H1 (cell line): ENCODE measurements around the gene FRY. TPM values are rescaled to one million over a fixed set of nuclear protein-coding genes. Genes with fewer than 3 reads are reported as not detected.

ENCODE experiments used
- CTCF ChIA-PET: fragments of 300-600 bp; sonication (Branson Sonifier 250); formaldehyde crosslinking; loops from one replicate; lab custom pipeline; 2021; ENCODE audit not compliant: partially characterized antibody; lab: Charles Lee
- POLR2A ChIA-PET: fragments of 300-600 bp; sonication (Branson Sonifier 250); formaldehyde crosslinking; loops from one replicate; lab custom pipeline; 2021; ENCODE audit warnings: inconsistent platforms; ENCODE audit not compliant: partially characterized antibody; lab: Charles Lee
- DNase-seq, 2 experiments: peaks; one replicate each; pipeline versions ENCODE4 v3.0.0 to v3.0.0-alpha.2; 2010 to 2022; ENCODE audit warnings: low spot score in 2 of 2, low read depth in 1 of 2, mixed read lengths in 1 of 2
- FAIRE-seq: peaks from 2 replicates; lab custom pipeline; 2011; peaks lifted over from hg19 to GRCh38; lab: Jason Lieb, UNC
- H2AFZ ChIP-seq: 2 replicates; pipeline ENCODE4 v1.8.1; 2012; ENCODE audit warnings: low read length, inconsistent platforms
- H2AK5ac ChIP-seq: 2 replicates; pipeline ENCODE4 v1.6.1; 2013; ENCODE audit warnings: low read depth, low read length
- H2BK120ac ChIP-seq: replicated peaks from 2 replicates; pipeline ENCODE3; 2013; ENCODE audit warnings: low read depth, low read length, inconsistent platforms
- H2BK12ac ChIP-seq: 2 replicates; pipeline ENCODE4 v1.6.1; 2013; ENCODE audit warnings: low read depth, low read length
- H2BK15ac ChIP-seq: 2 replicates; pipeline ENCODE4 v1.6.1; 2013; ENCODE audit warnings: low read length
- H2BK20ac ChIP-seq: 2 replicates; pipeline ENCODE4 v1.6.1; 2013; ENCODE audit warnings: low read length
- H2BK5ac ChIP-seq: 2 replicates; pipeline ENCODE4 v1.6.1; 2013; ENCODE audit warnings: low read depth, low read length
- H3K14ac ChIP-seq: 2 replicates; pipeline ENCODE4 v1.6.1; 2013; ENCODE audit warnings: inconsistent platforms; ENCODE audit not compliant: insufficient read length
- H3K18ac ChIP-seq: 2 replicates; pipeline ENCODE4 v1.6.1; 2013; ENCODE audit warnings: low read length; ENCODE audit errors: extremely low read depth
- H3K23ac ChIP-seq: 2 replicates; pipeline ENCODE4 v1.6.1; 2013; ENCODE audit warnings: inconsistent platforms; ENCODE audit not compliant: insufficient read length
- H3K23me2 ChIP-seq: 2 replicates; pipeline ENCODE4 v1.6.1; 2013; ENCODE audit warnings: low read depth, low read length
- H3K27ac ChIP-seq: 2 replicates; pipeline ENCODE4 v1.6.1; 2011; ENCODE audit warnings: low read depth, low read length, inconsistent platforms
- H3K27me3 ChIP-seq, 4 experiments: replicated peaks in 1 of 4; 1 replicate in 1 of 4; 2 replicates in 3 of 4; pipeline versions ENCODE4 v1.6.1 to v1.8.1; 2011 to 2013; ENCODE audit warnings: low read length in 3 of 4, mild to moderate bottlenecking in 3 of 4, inconsistent platforms in 2 of 4, mixed read lengths in 2 of 4, moderate library complexity in 1 of 4; ENCODE audit not compliant: control insufficient read depth in 3 of 4, insufficient read depth in 3 of 4; ENCODE audit errors: extremely low read depth in 1 of 4
- H3K36me3 ChIP-seq, 4 experiments: 2 replicates each; pipeline versions ENCODE4 v1.6.1 to v1.8.1; 2011 to 2013; ENCODE audit warnings: mild to moderate bottlenecking in 4 of 4, low read length in 3 of 4, moderate library complexity in 2 of 4, control low read depth in 1 of 4, inconsistent platforms in 1 of 4; ENCODE audit not compliant: insufficient read depth in 4 of 4, control insufficient read depth in 2 of 4
- H3K4ac ChIP-seq: replicated peaks from 2 replicates; pipeline ENCODE3; 2013; ENCODE audit warnings: low read length, low read depth, mixed read lengths, inconsistent platforms; ENCODE audit not compliant: insufficient read length
- H3K4me1 ChIP-seq, 4 experiments: replicated peaks in 1 of 4; 1 replicate in 1 of 4; 2 replicates in 3 of 4; pipeline versions ENCODE4 v1.6.1 to v1.8.1; 2011 to 2013; ENCODE audit warnings: low read length in 3 of 4, inconsistent platforms in 2 of 4, mixed read lengths in 1 of 4; ENCODE audit not compliant: insufficient read depth in 4 of 4, control insufficient read depth in 3 of 4
- H3K4me2 ChIP-seq, 2 experiments: 2 replicates each; pipeline versions ENCODE4 v1.6.1 to v1.8.1; 2011 to 2013; ENCODE audit warnings: low read depth in 2 of 2, low read length in 2 of 2, control low read depth in 1 of 2, inconsistent platforms in 1 of 2, mild to moderate bottlenecking in 1 of 2; ENCODE audit not compliant: insufficient read depth in 1 of 2
- H3K4me3 ChIP-seq, 4 experiments: fragments of 200-600, 300-600 bp in 1 of 4; sonication (generic), shearing (Covaris generic), sonication (Bioruptor Twin) in 1 of 4; 2 replicates each; pipeline versions ENCODE4 v1.5.1 to v1.8.1; 2011 to 2016; ENCODE audit warnings: low read length in 4 of 4, low read depth in 3 of 4, control low read depth in 2 of 4, inconsistent platforms in 2 of 4, mild to moderate bottlenecking in 2 of 4, mixed read lengths in 1 of 4, moderate library complexity in 1 of 4; ENCODE audit not compliant: insufficient read depth in 2 of 4; ENCODE audit errors: extremely low read depth in 1 of 4
- H3K56ac ChIP-seq: replicated peaks from 2 replicates; pipeline ENCODE3; 2013; ENCODE audit warnings: low read depth, mild to moderate bottlenecking, mixed read lengths, low read length, inconsistent platforms; ENCODE audit not compliant: insufficient read length
- H3K79me1 ChIP-seq: 2 replicates; pipeline ENCODE4 v1.6.1; 2013; ENCODE audit warnings: low read depth, low read length, control low read depth
- H3K79me2 ChIP-seq, 2 experiments: 2 replicates each; pipeline versions ENCODE4 v1.6.1 to v1.8.1; 2012 to 2013; ENCODE audit warnings: low read length in 2 of 2, mild to moderate bottlenecking in 2 of 2, inconsistent platforms in 1 of 2; ENCODE audit not compliant: insufficient read depth in 2 of 2, control insufficient read depth in 1 of 2
- H3K9ac ChIP-seq, 4 experiments: replicated peaks in 1 of 4; 1 replicate in 1 of 4; 2 replicates in 3 of 4; pipeline versions ENCODE4 v1.6.1 to v1.8.1; 2011 to 2013; ENCODE audit warnings: low read depth in 3 of 4, low read length in 3 of 4, control low read depth in 2 of 4, mild to moderate bottlenecking in 2 of 4, moderate library complexity in 2 of 4, inconsistent platforms in 1 of 4; ENCODE audit errors: extremely low read depth in 1 of 4
- H3K9me3 ChIP-seq, 2 experiments: 2 replicates each; pipeline versions ENCODE4 v1.6.1 to v1.8.1; 2012 to 2013; ENCODE audit warnings: mild to moderate bottlenecking in 2 of 2, moderate library complexity in 2 of 2, control low read depth in 1 of 2, inconsistent platforms in 1 of 2, low read depth in 1 of 2, low read length in 1 of 2, mixed read lengths in 1 of 2; ENCODE audit not compliant: insufficient read depth in 2 of 2
- H4K20me1 ChIP-seq, 2 experiments: replicated peaks in 1 of 2; 2 replicates each; pipeline versions ENCODE3 to v1.8.1; 2011 to 2013; ENCODE audit warnings: inconsistent platforms in 2 of 2, low read length in 2 of 2, mild to moderate bottlenecking in 1 of 2; ENCODE audit not compliant: insufficient read depth in 2 of 2, control insufficient read depth in 1 of 2
- H4K5ac ChIP-seq: 2 replicates; pipeline ENCODE4 v1.6.1; 2013; ENCODE audit warnings: low read length, low read depth, mixed read lengths, inconsistent platforms; ENCODE audit not compliant: insufficient read length
- H4K8ac ChIP-seq: 2 replicates; pipeline ENCODE4 v1.8.0; 2013; ENCODE audit warnings: mild to moderate bottlenecking, moderate library complexity, low read length, inconsistent platforms; ENCODE audit not compliant: insufficient read depth; ENCODE audit errors: extremely low read depth
- H4K91ac ChIP-seq: replicated peaks from 2 replicates; pipeline ENCODE3; 2013; ENCODE audit warnings: low read length, mixed read lengths, inconsistent platforms; ENCODE audit not compliant: insufficient read length
- BCL11A ChIP-seq, 2 experiments: IDR thresholded peaks; one replicate each; pipeline ENCODE4 v1.6.1; 2011; ENCODE audit warnings: low read depth in 2 of 2, low read length in 2 of 2, mild to moderate bottlenecking in 2 of 2
- CBX5 ChIP-seq: fragments of 300-800, 300-1000 bp; sonication (generic); IDR thresholded peaks from 2 replicates; pipeline ENCODE4 v1.7.1; 2016; ENCODE audit warnings: antibody characterized with exemption, low read length, low read depth
- JUN ChIP-seq: IDR thresholded peaks from 2 replicates; pipeline ENCODE4 v1.6.1; 2011; ENCODE audit warnings: low read depth, mild to moderate bottlenecking, improper control_type of control experiment, low read length
- JUND ChIP-seq: IDR thresholded peaks from 2 replicates; pipeline ENCODE4 v1.6.1; 2011; ENCODE audit warnings: mild to moderate bottlenecking, improper control_type of control experiment, low read length
- NANOG ChIP-seq: IDR thresholded peaks from 2 replicates; pipeline ENCODE4 v1.6.1; 2011; ENCODE audit warnings: low read length, low read depth, mild to moderate bottlenecking, inconsistent platforms; ENCODE audit not compliant: insufficient read depth, poor library complexity, severe bottlenecking
- NRF1 ChIP-seq: IDR thresholded peaks from 2 replicates; pipeline ENCODE4 v1.6.1; 2011; ENCODE audit warnings: mild to moderate bottlenecking, low read depth, low read length, improper control_type of control experiment
- POLR2A ChIP-seq, 2 experiments: IDR thresholded peaks; 1 replicate in 1 of 2; 2 replicates in 1 of 2; pipeline ENCODE4 v1.6.1; 2011; ENCODE audit warnings: low read depth in 2 of 2, low read length in 2 of 2, mild to moderate bottlenecking in 2 of 2; ENCODE audit errors: control extremely low read depth in 1 of 2
- SIN3A ChIP-seq, 2 experiments: IDR thresholded peaks in 1 of 2; conservative IDR thresholded peaks in 1 of 2; 2 replicates each; pipeline ENCODE4 v1.6.1; 2011 to 2012; ENCODE audit warnings: low read length in 2 of 2, improper control_type of control experiment in 1 of 2, low read depth in 1 of 2, mild to moderate bottlenecking in 1 of 2
- SIRT6 ChIP-seq: IDR thresholded peaks from one replicate; pipeline ENCODE4 v1.7.1; 2012; ENCODE audit warnings: low read length, inconsistent platforms
- SP2 ChIP-seq: IDR thresholded peaks from 2 replicates; pipeline ENCODE4 v1.6.1; 2012; ENCODE audit warnings: mild to moderate bottlenecking, low read length, inconsistent platforms
- USF2 ChIP-seq: IDR thresholded peaks from 2 replicates; pipeline ENCODE4 v1.6.1; 2011; ENCODE audit warnings: low read length, improper control_type of control experiment
- YY1 ChIP-seq: IDR thresholded peaks from 2 replicates; pipeline ENCODE4 v1.6.1; 2011; ENCODE audit warnings: low read depth, mild to moderate bottlenecking, low read length
- WGBS, 2 experiments: shearing (Covaris generic) in 1 of 2; methylation state at CpG; one replicate each; pipeline versions ENCODE4 v1.1.6 to v1.1.7; 2013 to 2015; ENCODE audit warnings: low lambda C conversion rate in 2 of 2, mixed read lengths in 2 of 2, inconsistent platforms in 1 of 2, low coverage in 1 of 2, missing lambda C conversion rate in 1 of 2; ENCODE audit not compliant: insufficient replicate concordance in 2 of 2, insufficient coverage in 1 of 2, insufficient read length in 1 of 2; ENCODE audit errors: extremely low coverage in 1 of 2, missing lambda C conversion rate in 1 of 2; 5-methylcytosine and 5-hydroxymethylcytosine counted together
- polyA plus RNA-seq, 7 experiments: library from polyadenylated mRNA; depleted of rRNA in 3 of 7; stranded (reverse) in 5 of 7; unstranded in 2 of 7; fragments of >200 nt in 5 of 7; fragments of 200-250 nt in 2 of 7; gene quantifications; 1 replicate in 5 of 7; 2 replicates in 1 of 7; 4 replicates in 1 of 7; pipeline versions ENCODE4 v1.2.1 to v1.2.3, GENCODE V29; 2011 to 2013; ENCODE audit warnings: missing spikeins in 2 of 7, mixed read lengths in 2 of 7
- total RNA-seq: library from RNA; stranded (reverse); fragmentation: NEBNext Ultra II Directional; extraction: Animal tissue kit (Norgen Biotek cat#: 25700); gene quantifications from 2 replicates; pipeline ENCODE4 v1.2.1, GENCODE V29; 2021

The FRY gene
- total and polyA plus RNA-seq, 2 of the 8 experiments (the other 6 are each of a cell fraction or from before 2014, with no cell fraction given), result 4.3 to 9.2 TPM

GRCh38 chr13:31986676-31987470, 44.7 kb upstream of the FRY start:
- no peak overlapping the region for H3K4me2 ChIP-seq
- H2AK5ac ChIP-seq, result no peak overlapping the region
- no peak overlapping the region for H3K4ac ChIP-seq
- no peak overlapping the region for H2BK12ac ChIP-seq
- H3K27me3 ChIP-seq, result peaks cover 0 to 1% (median 0%) of the 10 kb centered on the region in 4 experiments; a peak in 1 of 7 replicates
- no peak overlapping the region for H4K91ac ChIP-seq
- POLR2A ChIA-PET, result interaction anchor here (1.1 kb wide), 1 partner anchor 12 kb away, joined by 3 read pairs; no protein-coding TSS in a partner anchor
- no peak overlapping the region for H3K9ac ChIP-seq
- no peak overlapping the region for H3K14ac ChIP-seq
- H3K79me1 ChIP-seq, result no peaks in the 10 kb centered on the region
- no peak overlapping the region for H2BK120ac ChIP-seq
- no peaks in the 10 kb centered on the region for H3K36me3 ChIP-seq
- H3K79me2 ChIP-seq, result no peaks in the 10 kb centered on the region
- no peak overlapping the region for H3K18ac ChIP-seq
- no peak overlapping the region for H4K8ac ChIP-seq
- H3K27ac ChIP-seq, result no peak overlapping the region
- no peak overlapping the region for H3K23ac ChIP-seq
- H2BK15ac ChIP-seq, result no peak overlapping the region
- DNase-seq, result no peak
- no peak overlapping the region for H2AFZ ChIP-seq
- FAIRE-seq, result no peak
- no peak overlapping the region for H2BK5ac ChIP-seq
- no peak overlapping the region for H3K4me3 ChIP-seq
- no peak overlapping the region for H4K5ac ChIP-seq
- no peak overlapping the region for H3K56ac ChIP-seq
- H3K23me2 ChIP-seq, result no peaks in the 10 kb centered on the region
- CTCF ChIA-PET, result interaction anchor here (1.1 to 2.1 kb wide), 4 partner anchors 10 to 72 kb away, joined by 3 to 7 read pairs (median 4); no protein-coding TSS in a partner anchor
- no peaks in the 10 kb centered on the region for H3K9me3 ChIP-seq
- no peaks in the 10 kb centered on the region for H4K20me1 ChIP-seq
- peaks cover 0 to 3% (median under 1%) of the 10 kb centered on the region in 4 experiments; a peak in 2 of 7 replicates for H3K4me1 ChIP-seq
- no peak overlapping the region for H2BK20ac ChIP-seq
- WGBS, 2 experiments, result 92% methylated on average over 5 of the region's 5 CpGs; no CpG with 5 or more reads in 1 of the 2 experiments
- TF ChIP-seq NRF1, result no peak
- TF ChIP-seq SIN3A (conservative IDR thresholded peaks at IDR 0.05 in 1 of 2, IDR thresholded peaks at IDR 0.05 in 1 of 2; ENCODE audit: low read depth in 1 of 2, low read length in 2 of 2), result no peak
- TF ChIP-seq BCL11A (IDR thresholded peaks at IDR 0.05; ENCODE audit: low read depth in 2 of 2, low read length in 2 of 2), result no peak
- TF ChIP-seq NANOG, result no peak
- no peak for TF ChIP-seq JUN
- TF ChIP-seq POLR2A (IDR thresholded peaks at IDR 0.05; ENCODE audit: control extremely low read depth in 1 of 2, low read depth in 2 of 2, low read length in 2 of 2), result no peak
- no peak for TF ChIP-seq SIRT6
- no peak for TF ChIP-seq SP2
- TF ChIP-seq CBX5, result no peak
- TF ChIP-seq YY1, result no peak
- no peak for TF ChIP-seq USF2
- no peak for TF ChIP-seq JUND
